HepG2 (cell line): ENCODE results near the gene PPP3R2. TPM values are rescaled to one million over a fixed set of nuclear protein-coding genes. Genes with fewer than 3 reads are reported as not detected.

Experiments used
- ATAC-seq: fragments of 200-7000 bp; cut with Tn5 transposase; 3 replicates; pipeline ENCODE4 v1.9.1; 2020; ENCODE audit warnings: mild to moderate bottlenecking, moderate library complexity
- BruUV-seq: library from RNA; stranded (reverse); fragments of 400-500 nt; replicated peaks from 2 replicates; lab custom pipeline; 2021; lab: Mats Ljungman, UMichigan
- CTCF ChIA-PET: fragments of 300-600 bp; formaldehyde crosslinking; extraction: SDS; loops from one replicate; lab custom pipeline; 2021; ENCODE audit warnings: low total read pairs, inconsistent platforms, low intra/inter-chr PET ratio; lab: Yijun Ruan, JAX
- POLR2A ChIA-PET: fragments of 350-600 bp; sonication (Branson Sonifier 250); formaldehyde crosslinking; loops from one replicate; lab custom pipeline; 2020; ENCODE audit warnings: antibody characterized with exemption, inconsistent platforms; lab: Yijun Ruan, JAX
- DNase-seq: peaks from one replicate; pipeline ENCODE4 v3.0.0-alpha.2; 2015; ENCODE audit warnings: low spot score
- FAIRE-seq: peaks from 3 replicates; lab custom pipeline; 2011; peaks lifted over from hg19 to GRCh38; lab: Jason Lieb, UNC
- H2AFZ ChIP-seq: one replicate; pipeline ENCODE4 v1.6.1; 2011; ENCODE audit warnings: low read length, inconsistent platforms
- H3K27ac ChIP-seq: fragments of 300-600 bp; 3 replicates; pipeline ENCODE4 v1.8.0; 2011; ENCODE audit warnings: mixed run types, mild to moderate bottlenecking, mixed read lengths, low read length, inconsistent platforms; ENCODE audit not compliant: insufficient read depth; ENCODE audit errors: extremely low read length
- H3K27me3 ChIP-seq, 2 experiments: fragments of 200-600 bp in 1 of 2; 2 replicates in 1 of 2; 3 replicates in 1 of 2; pipeline versions ENCODE4 v1.6.0 to v1.8.0; 2011; ENCODE audit warnings: low read length in 2 of 2, mild to moderate bottlenecking in 2 of 2, moderate library complexity in 2 of 2, inconsistent platforms in 1 of 2; ENCODE audit not compliant: insufficient read depth in 2 of 2, control insufficient read depth in 1 of 2
- H3K36me3 ChIP-seq, 2 experiments: fragments of 200-600 bp in 1 of 2; replicated peaks in 1 of 2; 2 replicates in 1 of 2; 3 replicates in 1 of 2; pipeline versions ENCODE4 v1.5.1 to v1.8.0; 2011; ENCODE audit warnings: low read length in 2 of 2, inconsistent platforms in 1 of 2; ENCODE audit not compliant: insufficient read depth in 2 of 2, control insufficient read depth in 1 of 2
- H3K4me1 ChIP-seq: 2 replicates; pipeline ENCODE4 v1.5.1; 2012; ENCODE audit warnings: low read length, inconsistent platforms; ENCODE audit not compliant: insufficient read depth
- H3K4me2 ChIP-seq: 2 replicates; pipeline ENCODE4 v1.6.0; 2011; ENCODE audit warnings: low read depth, low read length, inconsistent platforms
- H3K4me3 ChIP-seq, 3 experiments: fragments of 200-600 bp in 1 of 3; sonication (generic), shearing (Covaris generic) in 1 of 3; replicated peaks in 1 of 3; 2 replicates each; pipeline ENCODE4 v1.5.1; 2011 to 2016; ENCODE audit warnings: low read length in 3 of 3, inconsistent platforms in 2 of 3, low read depth in 2 of 3, mild to moderate bottlenecking in 2 of 3, control low read depth in 1 of 3, mixed read lengths in 1 of 3; ENCODE audit not compliant: insufficient read depth in 1 of 3
- H3K79me2 ChIP-seq: one replicate; pipeline ENCODE4 v1.6.1; 2011; ENCODE audit warnings: low read length, inconsistent platforms; ENCODE audit not compliant: insufficient read depth
- H3K9ac ChIP-seq: 2 replicates; pipeline ENCODE4 v1.6.0; 2011; ENCODE audit warnings: mild to moderate bottlenecking, low read depth, low read length, inconsistent platforms; ENCODE audit not compliant: insufficient read depth
- H3K9me3 ChIP-seq: 2 replicates; pipeline ENCODE4 v1.5.1; 2012; ENCODE audit warnings: mild to moderate bottlenecking, low read length
- H4K20me1 ChIP-seq: 2 replicates; pipeline ENCODE4 v1.6.0; 2011; ENCODE audit warnings: inconsistent platforms, mild to moderate bottlenecking, low read length, moderate library complexity; ENCODE audit not compliant: insufficient read depth
- ATF4 ChIP-seq, 2 experiments: fragments of 450-650 bp in 1 of 2; sonication (generic) in 1 of 2; formaldehyde crosslinking; IDR thresholded peaks; 2 replicates each; pipeline versions ENCODE4 v1.5.0 to v1.8.0; 2020 to 2022; ENCODE audit warnings: mild to moderate bottlenecking in 1 of 2, missing genetic modification reagents in 1 of 2
- CEBPG ChIP-seq: IDR thresholded peaks from 2 replicates; pipeline ENCODE4 v1.6.1; 2016
- EHMT2 ChIP-seq: fragments of 200-600 bp; sonication (generic); IDR thresholded peaks from 2 replicates; pipeline ENCODE4 v1.7.0; 2017; ENCODE audit warnings: antibody characterized with exemption, low read depth, low read length, borderline replicate concordance
- IKZF1 ChIP-seq: fragments of 450-650 bp; IDR thresholded peaks from 2 replicates; pipeline ENCODE4 v1.7.1; 2016
- MAFK ChIP-seq, 2 experiments: IDR thresholded peaks in 1 of 2; conservative IDR thresholded peaks in 1 of 2; 2 replicates each; pipeline ENCODE4 v1.6.1; 2011; ENCODE audit warnings: improper control_type of control experiment in 2 of 2, low read length in 2 of 2
- MIER2 ChIP-seq: IDR thresholded peaks from 2 replicates; pipeline ENCODE4 v1.6.1; 2016; ENCODE audit warnings: missing biosample characterization, missing genetic modification reagents
- REST ChIP-seq, 2 experiments: IDR thresholded peaks; 2 replicates each; pipeline ENCODE4 v1.6.1; 2011 to 2012; ENCODE audit warnings: low read length in 2 of 2, borderline replicate concordance in 1 of 2, low read depth in 1 of 2, mild to moderate bottlenecking in 1 of 2, moderate library complexity in 1 of 2
- ZBTB34 ChIP-seq: sonication (generic); formaldehyde crosslinking; IDR thresholded peaks from 2 replicates; pipeline ENCODE4 v1.8.0; 2022; ENCODE audit warnings: mild to moderate bottlenecking, missing genetic modification reagents
- ZNF737 ChIP-seq: sonication (generic); formaldehyde crosslinking; IDR thresholded peaks from 2 replicates; pipeline ENCODE4 v1.5.0; 2020; ENCODE audit warnings: missing genetic modification reagents, mild to moderate bottlenecking, borderline replicate concordance
- ZNF781 ChIP-seq: sonication (generic); formaldehyde crosslinking; IDR thresholded peaks from 2 replicates; pipeline ENCODE4 v1.5.1; 2020; ENCODE audit warnings: borderline replicate concordance, mild to moderate bottlenecking, missing genetic modification reagents; ENCODE audit errors: not compliant biosample characterization
- WGBS: methylation state at CpG from one replicate; pipeline ENCODE4 v1.1.6; 2017; ENCODE audit warnings: low lambda C conversion rate; 5-methylcytosine and 5-hydroxymethylcytosine counted together
- in situ Hi-C: cut with HindIII; loops from 2 replicates; pipeline ENCODE4 v1.10.0; 2017; ENCODE audit warnings: low pct_unique_long_range_greater_than_20kb; ENCODE audit not compliant: extremely low pct_ligation_motif_present
- intact Hi-C: fragments of 100-400 bp; cut with micrococcal nuclease; formaldehyde crosslinking; loops from one replicate; pipeline ENCODE4 v1.10.0; 2022; ENCODE audit not compliant: unreplicated experiment
- polyA plus RNA-seq, 8 experiments: library from polyadenylated mRNA; depleted of rRNA in 3 of 8; stranded (reverse) in 7 of 8; unstranded in 1 of 8; fragments of >200 nt; fragmentation: Illumina TruSeq in 4 of 8; extraction: Trizol in 4 of 8; gene quantifications; 2 replicates each; pipeline versions ENCODE4 v1.2.1 to v1.2.3, GENCODE V29; 2011 to 2016; ENCODE audit warnings: low read depth in 4 of 8, missing spikeins in 1 of 8, mixed read lengths in 1 of 8; ENCODE audit not compliant: insufficient read depth in 1 of 8
- total RNA-seq, 5 experiments: library from RNA; depleted of rRNA; stranded (reverse); fragments of >200 nt; fragmentation: Illumina TruSeq; extraction: Trizol; gene quantifications; 2 replicates each; pipeline ENCODE4 v1.2.3, GENCODE V29; 2016; ENCODE audit warnings: low read depth in 1 of 5

PPP3R2 gene
- total and polyA plus RNA-seq, 2 of the 13 experiments (the other 11 are each of a cell fraction or from before 2014, with no cell fraction given), result not detected

GRCh38 chr9:101628173-101628572, 33.4 kb upstream of the PPP3R2 start:
- in situ Hi-C loops (no loop called here), intact Hi-C loops (no loop called here)
- Histone ChIP-seq H4K20me1 (no peaks in the 10 kb centered on the region), H3K4me1 (no peaks in the 10 kb centered on the region), H2AFZ (no peak overlapping the region), H3K36me3 (no peaks in the 10 kb centered on the region), H3K27ac (no peak overlapping the region), H3K4me2 (no peak overlapping the region), H3K9ac (no peak overlapping the region), H3K79me2 (no peaks in the 10 kb centered on the region), H3K27me3 (no peaks in the 10 kb centered on the region), H3K4me3 (no peak overlapping the region), H3K9me3 (no peaks in the 10 kb centered on the region)
- ChIA-PET CTCF (no interaction called here), POLR2A (no interaction called here)
- no peak for ATAC-seq
- DNase-seq, result no peak
- FAIRE-seq, result no peak
- 30% methylated on average over 4 of the region's 4 CpGs for WGBS
- peak; percentile 93 for TF ChIP-seq MIER2 (CRISPR knock-in tag)
- TF ChIP-seq REST (IDR thresholded peaks at IDR 0.05; ENCODE audit: borderline replicate concordance in 1 of 2, low read depth in 1 of 2, low read length in 2 of 2), result peak; percentile 22 to 93
- peak; percentile 81; the same call in 1 of the 2 replicates for TF ChIP-seq EHMT2
- no peak for TF ChIP-seq ZNF781 (CRISPR knock-in tag)
- TF ChIP-seq MAFK (conservative IDR thresholded peaks at IDR 0.05 in 1 of 2, IDR thresholded peaks at IDR 0.05 in 1 of 2; ENCODE audit: low read length in 2 of 2), result no peak
- 0 out of 2 replicates have a peak, but pooled peaks have one; percentile 10 for TF ChIP-seq CEBPG (CRISPR knock-in tag)
- TF ChIP-seq ZBTB34 (CRISPR knock-in tag), result no peak
- no peak for TF ChIP-seq ZNF737 (CRISPR knock-in tag)
- TF ChIP-seq IKZF1, result no peak
- 0 out of 4 replicates have a peak, but pooled peaks of 1 of the 2 experiments have one; percentile 14 for TF ChIP-seq ATF4 (CRISPR knock-in tag; IDR thresholded peaks at IDR 0.05)
- no TSS peak for BruUV-seq
